Cardiac fibroblast (primary cell): ENCODE measurements around the gene TXN2.

Experiments used
- DNase-seq, 2 donors: peaks; one replicate each; pipeline versions ENCODE4 v3.0.0 to v3.0.0-alpha.2; 2010; ENCODE audit warnings: low read depth in 2 of 2
- H3K4me3 ChIP-seq, 2 donors: replicated peaks in 1 of 2; 1 replicate in 1 of 2; 2 replicates in 1 of 2; pipeline ENCODE4 v1.5.1; 2011; ENCODE audit warnings: low read depth in 2 of 2, low read length in 2 of 2, mild to moderate bottlenecking in 2 of 2, moderate library complexity in 1 of 2
- CTCF ChIP-seq: IDR thresholded peaks from one replicate; pipeline ENCODE4 v1.5.1; 2011; ENCODE audit warnings: low read depth, mild to moderate bottlenecking, low read length, inconsistent platforms

The TXN2 gene

GRCh38 chr22:36469094-36469710 lies 12.2 kb downstream of the TXN2 start:
- H3K4me3 ChIP-seq: no peak overlapping the region
- TF ChIP-seq CTCF: no peak
- no peak for DNase-seq

GRCh38 chr22:36467946-36468345 lies 13.5 kb downstream of the TXN2 start:
- TF ChIP-seq CTCF: no peak
- H3K4me3 ChIP-seq: peak overlapping the region in 1 of 2 donors; percentile 3
- peak; percentile 92 to 96 for DNase-seq

GRCh38 chr22:36467042-36467810 lies 14.2 kb downstream of the TXN2 start:
- no peak for TF ChIP-seq CTCF
- peak; percentile 83 to 88 for DNase-seq
- H3K4me3 ChIP-seq: no peak overlapping the region

GRCh38 chr22:36466258-36466657 lies 15.2 kb downstream of the TXN2 start:
- no peak overlapping the region for H3K4me3 ChIP-seq
- TF ChIP-seq CTCF: no peak
- no peak for DNase-seq

GRCh38 chr22:36465232-36466021 lies 16.0 kb downstream of the TXN2 start:
- peak; percentile 72 to 95 for DNase-seq
- no peak for TF ChIP-seq CTCF
- H3K4me3 ChIP-seq: no peak overlapping the region

- no peak overlapping the region for H3K4me3 ChIP-seq
- no peak for TF ChIP-seq CTCF
- no peak for DNase-seq
These were observed 16.7 kb downstream of the TXN2 start for GRCh38 chr22:36464715-36465231.
